Pulmonary artery endothelial cell (primary cell): ENCODE results near the gene ZNF491. TPM values are rescaled to one million over a fixed set of nuclear protein-coding genes. Genes with fewer than 3 reads are reported as not detected.
"Not testable (repeated sequence)": the region's sequence is repeated elsewhere in the genome, so short reads cannot be mapped to it uniquely, and the experiment has no call there.

Experiments
- DNase-seq: peaks from one replicate; pipeline ENCODE4 v3.0.0-alpha.2; 2011; ENCODE audit warnings: low read depth, low spot score
- total RNA-seq: library from RNA; depleted of rRNA; stranded (reverse); fragments of >200 nt; gene quantifications from 2 replicates; pipeline ENCODE4 v1.2.3, GENCODE V29; 2014

The ZNF491 gene
- total RNA-seq, 1 donor from 2014 or later, result 0.86 TPM

DNA sequence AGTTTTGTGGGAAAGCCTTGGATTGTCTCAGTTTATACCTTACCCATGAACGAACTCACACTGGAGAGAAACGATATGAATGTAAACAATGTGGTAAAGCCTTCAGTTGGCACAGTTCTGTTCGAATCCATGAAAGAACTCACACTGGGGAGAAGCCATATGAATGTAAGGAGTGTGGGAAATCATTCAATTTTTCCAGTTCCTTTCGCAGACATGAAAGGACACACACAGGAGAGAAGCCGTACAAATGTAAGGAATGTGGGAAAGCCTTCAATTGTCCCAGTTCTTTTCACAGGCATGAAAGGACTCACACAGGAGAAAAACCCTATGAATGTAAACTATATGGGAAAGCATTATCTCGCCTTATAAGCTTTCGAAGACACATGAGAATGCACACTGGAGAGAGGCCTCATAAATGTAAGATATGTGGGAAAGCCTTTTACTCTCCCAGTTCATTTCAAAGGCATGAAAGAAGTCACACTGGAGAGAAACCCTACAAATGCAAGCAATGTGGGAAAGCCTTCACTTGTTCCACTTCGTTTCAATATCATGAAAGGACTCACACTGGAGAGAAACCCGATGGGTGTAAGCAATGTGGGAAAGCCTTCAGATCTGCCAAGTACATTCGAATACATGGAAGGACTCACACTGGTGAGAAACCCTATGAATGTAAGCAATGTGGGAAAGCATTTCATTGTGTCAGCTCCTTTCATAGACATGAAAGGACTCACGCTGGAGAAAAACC, 8.2 kb downstream of the ZNF491 start:
- no peak for DNase-seq

DNA sequence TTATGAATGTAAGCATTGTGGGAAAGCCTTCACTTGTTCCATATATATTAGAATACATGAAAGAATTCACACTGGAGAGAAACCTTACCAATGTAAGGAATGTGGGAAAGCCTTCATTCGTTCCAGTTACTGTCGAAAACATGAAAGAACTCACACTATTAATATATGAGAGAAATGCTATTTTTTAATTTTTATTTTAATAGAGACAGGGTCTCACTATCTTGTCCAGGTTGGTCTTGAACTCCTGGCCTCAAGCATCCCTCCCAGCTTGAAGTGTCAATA, 8.7 kb downstream of the ZNF491 start:
- DNase-seq, result no peak

DNA sequence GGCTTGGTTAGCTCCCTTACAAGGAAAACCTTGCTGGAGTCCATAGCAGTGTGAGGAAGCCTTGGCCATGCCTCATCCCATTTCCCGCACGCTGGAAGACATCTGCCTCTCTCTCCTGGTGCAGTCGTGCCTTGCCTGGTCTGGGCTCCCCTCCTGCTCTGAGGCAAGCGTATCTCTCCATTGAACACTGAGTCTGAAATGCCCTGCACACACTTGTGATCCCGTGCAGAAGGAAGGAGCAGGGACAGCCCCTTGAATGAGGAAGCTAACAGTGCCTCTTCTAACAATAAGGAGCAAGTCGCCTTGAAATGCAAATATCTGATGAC, 15.3 kb downstream of the ZNF491 start:
- DNase-seq, result no peak

DNA sequence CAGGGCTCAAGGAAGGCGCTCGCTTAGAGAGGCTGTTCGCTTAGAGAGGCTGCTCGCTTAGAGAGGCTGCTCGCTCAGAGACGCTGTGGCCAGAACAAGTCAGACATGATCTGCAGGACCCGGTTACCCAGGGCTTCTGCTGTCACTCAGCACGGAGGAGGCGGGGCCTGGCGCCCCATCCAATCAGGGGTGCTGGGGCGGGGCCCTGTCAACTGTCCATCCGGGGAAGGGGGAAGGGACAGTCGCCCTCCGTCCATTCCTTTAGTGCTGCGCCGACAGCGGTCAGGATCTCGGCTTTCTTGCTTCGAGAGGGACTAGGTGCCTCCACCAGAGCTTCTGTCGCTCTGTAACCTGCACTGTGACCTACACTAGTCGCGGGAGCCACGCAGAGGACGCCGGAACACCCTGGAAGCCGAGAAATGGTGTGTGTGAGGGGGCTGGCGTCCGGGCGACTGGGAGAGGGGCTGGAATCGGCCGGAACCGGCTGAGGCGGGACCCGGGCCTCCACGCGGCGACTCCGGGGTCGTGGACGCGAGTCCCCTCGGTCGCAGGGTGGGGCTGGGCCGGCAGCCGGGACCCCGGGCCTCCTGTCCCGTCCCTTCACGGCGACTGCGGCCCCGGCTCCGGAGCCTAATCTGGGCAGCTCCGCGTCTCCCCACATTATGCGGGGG, 15.8 kb downstream of the ZNF491 start, which contains the start of gene ZNF440:
Gene ZNF440, plus strand, starts transcription at position 245 of the 671 bp plus-strand sequence. Its CDS starts 175 bp downstream, at position 420.
- peak; percentile 72 for DNase-seq

DNA sequence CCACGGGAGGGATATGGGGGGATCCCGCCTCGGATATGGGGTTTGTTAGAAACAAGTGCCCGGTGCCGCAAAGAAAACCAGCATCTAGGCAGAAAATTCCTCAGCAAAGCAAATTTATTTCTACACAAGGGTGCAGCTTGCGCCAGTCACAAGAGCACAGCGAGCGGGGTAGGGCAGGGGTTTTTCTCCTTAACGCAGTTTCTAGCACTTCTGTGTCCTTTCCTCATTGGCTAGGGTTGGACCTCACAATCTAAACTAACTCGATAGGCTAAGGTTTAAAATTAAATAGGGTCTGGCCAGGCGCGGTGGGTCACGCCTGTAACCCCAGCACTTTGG, 16.3 kb downstream of the ZNF491 start:
- no peak for DNase-seq

DNA sequence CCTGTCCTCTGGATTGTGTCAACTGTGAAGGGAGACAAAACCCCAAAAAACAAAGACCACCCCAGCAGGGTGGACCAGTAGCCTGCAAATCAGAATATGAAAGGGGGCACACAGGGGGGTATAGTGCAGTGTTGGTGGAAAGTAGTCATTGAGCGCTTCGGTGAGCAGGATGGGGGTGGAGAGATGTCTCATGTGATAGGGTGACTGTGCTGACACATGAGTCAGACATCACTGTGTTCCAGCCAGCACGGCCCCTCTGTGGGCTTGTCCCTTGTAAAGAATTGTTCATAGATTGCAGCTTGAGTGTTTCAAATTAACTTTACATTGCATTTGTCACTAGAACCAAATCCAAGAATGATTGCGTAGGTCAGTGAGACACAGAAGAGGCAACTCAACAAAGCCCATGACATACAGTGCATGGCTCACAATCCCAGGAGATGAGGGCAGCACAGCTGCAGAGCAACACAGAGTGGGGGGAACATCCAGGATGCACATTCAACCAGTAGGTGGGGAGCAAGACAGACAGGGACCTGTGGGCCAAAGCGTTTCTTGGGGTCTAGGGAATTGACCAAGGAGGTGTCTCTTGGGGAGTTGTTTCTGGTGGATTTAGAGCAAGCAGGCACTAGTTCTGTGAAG, 23.3 kb downstream of the ZNF491 start:
- DNase-seq, result no peak

DNA sequence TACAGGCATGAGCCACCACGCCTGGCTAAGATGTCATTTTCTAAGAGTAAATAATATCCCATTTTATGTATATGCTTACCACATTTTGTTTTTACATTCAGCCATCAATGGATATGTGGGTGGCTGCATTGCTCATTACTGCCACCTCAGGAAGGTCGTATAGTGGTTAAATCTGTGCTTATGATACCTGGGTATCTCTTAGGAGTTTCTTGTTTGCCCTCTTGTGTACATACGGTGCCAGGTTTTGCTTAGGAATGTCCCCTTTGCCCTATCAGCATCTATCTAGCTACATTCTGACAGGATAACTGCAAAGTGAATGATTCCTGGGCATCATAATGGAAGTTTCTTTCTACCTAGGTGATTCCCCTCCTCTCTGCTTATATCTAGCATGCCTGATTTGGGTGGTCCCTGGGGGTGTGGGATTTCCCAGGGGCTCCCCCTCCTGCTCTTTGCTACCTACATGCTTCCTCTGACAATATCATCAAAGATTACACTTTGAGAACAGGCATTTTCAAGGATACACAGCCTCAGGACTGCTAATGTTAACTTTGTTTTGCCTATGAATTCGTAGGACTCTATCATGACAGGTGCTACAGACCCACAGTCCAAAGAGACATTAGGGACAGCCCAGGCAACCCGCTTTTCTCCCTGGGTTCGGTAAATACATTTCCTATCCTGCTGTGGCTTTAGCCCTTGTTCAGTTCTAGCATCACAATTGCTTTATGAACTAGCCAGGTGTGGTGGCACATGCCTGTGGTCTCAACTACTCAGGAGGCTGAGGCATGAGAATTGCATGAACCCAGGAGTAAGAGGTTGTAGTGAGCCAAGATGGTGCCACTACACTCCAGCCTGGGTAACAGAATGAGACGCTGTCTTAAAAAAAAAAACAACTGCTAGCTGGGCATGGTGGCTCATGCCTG, 30.9 kb downstream of the ZNF491 start:
- DNase-seq, result not testable (repeated sequence)

DNA sequence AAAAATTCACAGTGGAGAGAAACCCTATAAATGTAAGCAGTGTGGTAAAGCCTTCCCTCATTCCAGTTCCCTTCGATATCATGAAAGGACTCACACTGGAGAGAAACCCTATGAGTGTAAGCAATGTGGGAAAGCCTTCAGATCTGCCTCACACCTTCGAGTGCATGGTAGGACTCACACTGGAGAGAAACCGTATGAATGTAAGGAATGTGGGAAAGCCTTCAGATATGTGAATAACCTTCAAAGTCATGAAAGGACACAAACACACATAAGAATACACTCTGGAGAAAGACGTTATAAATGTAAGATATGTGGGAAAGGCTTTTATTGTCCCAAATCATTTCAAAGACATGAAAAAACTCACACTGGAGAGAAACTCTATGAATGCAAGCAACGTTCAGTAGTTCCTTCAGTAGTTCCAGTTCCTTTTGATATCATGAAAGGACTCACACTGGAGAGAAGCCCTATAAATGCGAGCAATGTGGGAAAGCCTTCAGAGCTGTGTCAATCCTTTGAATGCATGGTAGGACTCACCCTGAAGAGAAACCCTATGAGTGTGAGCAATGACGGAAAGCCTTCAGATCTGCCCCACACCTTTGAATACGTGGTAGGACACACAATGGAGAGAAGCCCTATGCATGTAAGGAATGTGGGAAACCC, 34.1 kb downstream of the ZNF491 start:
- no peak for DNase-seq

DNA sequence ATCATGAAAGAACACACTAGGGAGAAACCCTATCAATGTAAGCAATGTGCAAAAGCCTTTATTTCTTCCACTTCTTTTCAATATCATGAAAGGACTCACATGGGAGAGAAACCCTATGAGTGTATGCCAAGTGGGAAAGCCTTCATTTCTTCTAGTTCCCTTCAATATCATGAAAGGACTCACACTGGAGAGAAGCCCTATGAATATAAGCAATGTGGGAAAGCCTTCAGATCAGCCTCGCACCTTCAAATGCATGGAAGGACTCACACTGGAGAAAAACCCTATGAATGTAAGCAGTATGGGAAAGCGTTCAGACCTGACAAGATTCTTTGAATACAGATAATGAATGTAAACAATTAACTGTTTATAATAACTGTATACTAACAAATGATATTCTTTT, 35.2 kb downstream of the ZNF491 start:
- DNase-seq, result no peak

DNA sequence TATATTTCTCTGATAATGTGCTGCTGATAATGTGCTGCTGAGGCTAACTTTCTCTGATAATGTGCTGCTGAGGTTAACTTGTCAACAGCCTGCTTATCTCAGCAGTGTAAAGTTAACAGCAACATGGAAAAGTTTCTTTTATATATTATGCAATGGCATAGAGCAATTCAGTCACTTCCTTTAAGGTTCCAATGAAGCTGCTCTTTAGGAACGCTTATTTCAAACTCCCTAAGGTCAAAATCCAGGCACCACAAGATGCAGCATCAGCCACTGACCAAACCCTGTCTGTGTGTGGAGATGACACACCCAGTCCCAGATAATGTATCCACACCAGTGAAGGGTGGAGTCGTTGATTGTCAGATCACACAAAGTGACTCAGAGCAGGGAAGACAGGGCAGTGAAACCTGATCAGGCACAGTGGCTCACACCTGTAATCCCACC, 37.3 kb downstream of the ZNF491 start:
- DNase-seq, result not testable (repeated sequence)

DNA sequence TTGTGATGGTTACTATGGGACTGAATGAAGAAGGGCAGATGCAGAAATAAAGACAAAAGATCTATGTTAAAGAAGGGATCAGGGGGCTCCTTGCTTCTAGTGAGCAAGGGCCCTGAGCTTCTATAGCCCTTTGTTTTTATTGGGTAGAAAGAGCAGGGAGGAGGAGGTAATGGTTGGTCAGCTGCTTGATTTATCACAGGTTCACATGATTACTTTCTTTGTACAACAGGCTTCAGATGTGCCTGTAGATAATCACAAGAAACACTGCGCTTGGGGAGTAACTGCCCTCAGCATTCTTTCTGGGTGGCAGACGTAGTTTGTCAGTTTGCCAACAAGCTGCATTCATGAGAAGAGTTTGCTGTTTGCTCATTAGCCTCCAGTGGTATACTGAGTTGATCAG, 45.4 kb downstream of the ZNF491 start:
- no peak for DNase-seq

DNA sequence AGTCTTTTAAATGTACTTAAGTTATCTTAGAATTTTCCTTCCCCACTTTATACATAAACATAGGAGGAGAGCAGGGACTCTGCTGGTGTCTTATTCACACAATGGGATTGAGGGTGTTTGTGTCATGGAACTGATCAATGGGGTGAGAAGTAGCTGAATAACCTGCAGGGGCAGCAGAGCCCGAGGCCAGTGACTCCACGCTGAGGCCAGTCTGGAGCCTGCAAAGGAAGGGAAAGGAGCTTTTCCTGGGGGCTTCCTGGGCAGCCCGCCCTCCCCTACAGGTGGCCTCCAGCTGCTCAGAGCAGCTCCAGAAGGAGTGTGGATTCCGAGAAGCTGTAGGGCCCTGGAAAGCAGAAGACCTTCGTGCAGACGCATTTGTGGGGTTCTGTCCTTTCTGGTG, 49.3 kb downstream of the ZNF491 start:
- not testable (repeated sequence) for DNase-seq

DNA sequence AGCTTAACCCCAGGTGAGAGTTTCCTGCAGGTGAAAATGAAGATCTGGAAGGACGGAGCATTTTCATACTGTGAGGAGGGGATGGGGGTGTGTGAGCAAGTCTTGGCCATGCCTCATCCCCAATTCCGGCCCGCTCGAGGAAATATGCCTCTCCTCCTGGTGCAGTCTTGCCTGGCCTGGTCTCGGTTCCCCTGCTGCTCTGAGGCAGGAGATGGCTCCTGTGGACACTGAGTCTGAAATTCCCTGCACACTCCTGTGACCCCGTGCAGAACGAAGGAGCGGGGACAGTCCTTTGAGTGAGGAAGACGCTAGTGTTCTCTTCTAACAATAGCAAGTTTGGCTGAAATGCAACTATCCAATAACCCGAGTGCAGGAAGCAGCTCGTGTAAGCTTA, 49.9 kb downstream of the ZNF491 start:
- no peak for DNase-seq

DNA sequence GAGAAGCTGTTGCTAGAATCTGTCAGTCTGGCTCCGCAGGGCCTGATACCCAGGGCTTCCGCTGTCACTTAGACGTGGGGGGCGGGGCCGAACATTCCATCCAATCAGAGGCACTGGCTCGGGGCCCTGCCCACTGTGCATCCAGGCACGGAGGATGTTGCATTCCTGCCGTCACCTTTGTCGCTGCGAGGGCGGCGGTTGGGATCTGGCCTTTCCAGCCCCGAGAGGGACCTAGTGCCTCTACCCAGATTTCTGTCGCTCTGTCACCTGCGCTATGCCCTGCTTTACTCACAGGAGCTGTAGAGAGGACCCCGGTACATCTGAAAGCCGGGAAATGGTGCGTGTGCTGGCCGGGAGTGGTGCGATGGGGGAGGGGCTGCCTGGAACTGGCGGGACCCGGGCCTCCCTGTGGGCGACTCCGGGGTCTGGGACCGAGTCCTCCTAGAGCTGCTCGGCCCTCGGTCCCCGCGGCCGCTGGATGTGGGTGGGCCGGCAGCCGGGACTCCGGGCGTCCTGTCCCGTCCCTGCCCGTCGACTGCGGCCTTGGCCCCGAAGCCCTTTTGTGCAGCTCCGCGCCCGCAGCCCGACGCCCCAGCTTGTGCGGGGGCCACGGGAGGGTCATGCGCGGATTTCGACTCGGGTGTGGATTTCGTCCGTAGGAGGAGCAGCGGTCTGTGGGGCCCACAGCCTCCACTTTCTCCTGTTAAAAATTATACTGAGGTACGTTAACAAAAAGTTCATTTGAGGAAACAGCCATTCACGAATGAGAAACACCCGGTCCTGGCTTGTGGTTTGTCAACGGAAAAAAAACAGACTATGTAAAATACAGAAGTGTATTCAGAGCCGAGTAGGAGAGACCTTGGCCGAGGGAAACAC, 50.5 kb downstream of the ZNF491 start, which contains the start of gene ZNF439:
Gene ZNF439, plus strand, starts transcription at position 133 of the 876 bp plus-strand sequence. Its CDS starts 142 bp downstream, at position 275.
- DNase-seq, result no peak

DNA sequence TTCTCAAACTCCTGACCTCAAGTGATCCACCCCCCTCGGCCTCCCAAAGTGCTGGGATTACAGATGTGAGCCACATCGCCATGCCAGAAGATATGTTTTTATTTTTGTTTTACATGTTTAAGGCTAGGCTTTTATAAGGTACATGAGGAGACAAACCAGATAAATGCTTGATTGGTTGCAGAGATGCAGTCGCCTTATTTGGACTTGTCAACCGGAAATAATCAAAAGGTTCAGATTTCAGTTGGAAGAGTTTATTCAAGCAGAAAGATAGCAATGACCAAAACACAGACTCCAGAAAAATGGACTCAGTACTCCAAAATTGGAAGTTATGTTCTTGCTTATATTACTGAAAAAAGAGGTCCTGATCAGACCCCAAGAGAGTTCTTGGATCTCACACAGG, 52.0 kb downstream of the ZNF491 start:
- DNase-seq, result not testable (repeated sequence)

DNA sequence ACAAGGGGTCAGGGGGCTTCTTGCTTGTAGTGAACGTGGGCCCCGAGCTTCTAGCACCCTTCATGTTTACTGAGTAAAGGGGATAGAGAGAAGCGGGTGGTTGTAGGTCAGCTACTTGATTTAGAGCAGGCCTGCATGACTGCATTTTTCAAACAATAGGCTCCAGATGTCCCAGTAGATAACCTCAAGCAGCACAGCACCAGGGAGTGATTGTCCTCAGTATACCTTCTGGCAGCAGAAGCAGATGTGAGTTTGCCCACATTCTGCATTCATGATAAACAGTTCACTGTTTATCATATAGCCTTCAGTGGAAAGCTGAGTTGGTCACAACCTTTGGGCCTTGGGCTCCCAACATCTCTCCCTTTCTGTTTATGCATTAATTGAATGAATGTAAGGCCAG, 55.0 kb downstream of the ZNF491 start:
- DNase-seq, result no peak

DNA sequence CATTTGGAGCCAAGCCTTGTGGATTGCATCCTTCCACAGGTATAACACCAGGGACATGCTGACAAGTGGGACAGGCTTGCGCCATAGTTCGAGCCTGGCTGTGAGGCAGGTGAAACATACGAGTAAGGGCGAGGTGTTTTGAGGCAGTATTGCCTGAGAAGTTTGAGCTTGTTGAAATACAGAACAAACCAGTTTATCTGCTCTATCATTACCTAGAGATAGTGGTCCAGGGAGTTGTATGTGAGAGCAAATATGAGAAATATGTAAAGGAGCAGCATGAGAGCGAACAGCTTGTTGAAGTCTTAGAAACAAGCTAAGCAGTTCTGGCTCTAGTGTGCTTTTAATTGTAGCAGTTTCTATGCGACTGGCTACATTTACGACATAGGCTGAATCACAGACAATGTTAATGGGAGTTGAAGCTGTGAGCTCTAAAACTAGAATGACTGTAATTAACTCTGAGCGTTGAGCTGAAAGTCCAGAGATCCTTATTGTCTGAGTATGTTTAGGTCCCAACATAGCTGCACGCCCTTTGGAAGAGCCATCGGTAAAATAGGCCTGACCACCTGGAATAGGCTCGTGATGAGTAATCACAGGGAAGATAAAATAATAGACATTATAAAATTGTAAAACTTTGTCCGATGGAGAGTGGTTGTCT, 58.4 kb downstream of the ZNF491 start:
- DNase-seq, result no peak
